Kidney (tissue), 14 donors: Measurements from ENCODE around the gene FYB1. TPM values are rescaled to one million over a fixed set of nuclear protein-coding genes. Genes with fewer than 3 reads are reported as not detected.

ENCODE experiments used
- DNase-seq, 5 donors: peaks; one replicate each; pipeline ENCODE4 v3.0.0-alpha.2; 2013 to 2020
- FAIRE-seq: peaks from 2 replicates; lab custom pipeline; 2012; peaks lifted over from hg19 to GRCh38; lab: Jason Lieb, UNC
- H3K27ac ChIP-seq, 2 donors: one replicate each; pipeline ENCODE4 v1.7.0; 2013; ENCODE audit warnings: low read depth in 2 of 2, low read length in 2 of 2, inconsistent platforms in 1 of 2
- H3K27me3 ChIP-seq: one replicate; pipeline ENCODE4 v1.7.1; 2013; ENCODE audit warnings: low read length, inconsistent platforms; ENCODE audit not compliant: control insufficient read depth, insufficient read depth
- H3K36me3 ChIP-seq, 3 donors: one replicate each; pipeline versions ENCODE4 v1.7.0 to v1.7.1; 2013; ENCODE audit warnings: low read length in 3 of 3, control low read depth in 1 of 3, inconsistent platforms in 1 of 3; ENCODE audit not compliant: insufficient read depth in 3 of 3, control insufficient read depth in 2 of 3
- H3K4me1 ChIP-seq, 3 donors: one replicate each; pipeline versions ENCODE4 v1.7.0 to v1.7.1; 2013; ENCODE audit warnings: low read length in 3 of 3, inconsistent platforms in 1 of 3, low read depth in 1 of 3; ENCODE audit not compliant: control insufficient read depth in 2 of 3, insufficient read depth in 2 of 3
- H3K4me3 ChIP-seq, 3 donors: one replicate each; pipeline versions ENCODE4 v1.7.0 to v1.8.1; 2013; ENCODE audit warnings: low read length in 3 of 3, control low read depth in 1 of 3, inconsistent platforms in 1 of 3
- H3K9ac ChIP-seq, 3 donors: one replicate each; pipeline versions ENCODE4 v1.7.0 to v1.7.1; 2013; ENCODE audit warnings: low read length in 3 of 3, control low read depth in 1 of 3, inconsistent platforms in 1 of 3
- H3K9me3 ChIP-seq, 3 donors: one replicate each; pipeline versions ENCODE4 v1.7.0 to v1.7.1; 2013; ENCODE audit warnings: low read length in 3 of 3, control low read depth in 1 of 3, inconsistent platforms in 1 of 3; ENCODE audit not compliant: control insufficient read depth in 2 of 3, insufficient read depth in 1 of 3
- CTCF ChIP-seq: IDR thresholded peaks from 3 replicates; pipeline ENCODE4 v1.5.1; 2012; ENCODE audit warnings: mild to moderate bottlenecking, moderate library complexity, borderline replicate concordance; ENCODE audit not compliant: insufficient read depth; ENCODE audit errors: extremely low read depth
- intact Hi-C: fragments of 100-400 bp; cut with DNase I; formaldehyde crosslinking; loops from one replicate; pipeline ENCODE4 v1.11.1; 2022
- polyA plus RNA-seq: library from polyadenylated mRNA; stranded (reverse); fragments of 350-450 nt; fragmentation: Illumina TruSeq; extraction: RNeasy Lipid Tissue Mini Kit (QIAGEN cat#74804); gene quantifications from one replicate; pipeline ENCODE4 v1.2.3, GENCODE V29; 2014; ENCODE audit warnings: low read depth, low replicate concordance; ENCODE audit not compliant: insufficient read depth
- total RNA-seq: library from RNA; stranded (reverse); fragmentation: NEBNext Ultra II Directional; extraction: Animal tissue kit (Norgen Biotek cat#: 25700); gene quantifications from one replicate; pipeline ENCODE4 v1.2.1, GENCODE V29; 2021
- donor health status: control.
- donor health status: control.
- donor health status: control.
- donor health status: control.
- donor health status: control.
- donor health status: DM: yes; HTN: yes; CAD: no.
- donor health status: Normal renal cell carcinoma (clear cell type).

The FYB1 gene
- total and polyA plus RNA-seq, 2 donors from 2014 or later, result 2.3 to 53.7 TPM

GRCh38 chr5:39062104-39062503 is 157.3 kb downstream of the FYB1 start:
- no peak for TF ChIP-seq CTCF
- Histone ChIP-seq H3K4me3 (no peak overlapping the region), H3K36me3 (peaks cover 0 to 9% (median 6%) of the 10 kb centered on the region in 3 donors), H3K9me3 (peaks cover 0 to 7% (median 0%) of the 10 kb centered on the region in 3 donors), H3K27me3 (no peaks in the 10 kb centered on the region), H3K4me1 (peaks cover 0 to 17% (median 0%) of the 10 kb centered on the region in 3 donors), H3K9ac (no peak overlapping the region), H3K27ac (no peak overlapping the region)
- intact Hi-C loops, result no loop called here
- FAIRE-seq (no peak), DNase-seq (no peak)

DNA sequence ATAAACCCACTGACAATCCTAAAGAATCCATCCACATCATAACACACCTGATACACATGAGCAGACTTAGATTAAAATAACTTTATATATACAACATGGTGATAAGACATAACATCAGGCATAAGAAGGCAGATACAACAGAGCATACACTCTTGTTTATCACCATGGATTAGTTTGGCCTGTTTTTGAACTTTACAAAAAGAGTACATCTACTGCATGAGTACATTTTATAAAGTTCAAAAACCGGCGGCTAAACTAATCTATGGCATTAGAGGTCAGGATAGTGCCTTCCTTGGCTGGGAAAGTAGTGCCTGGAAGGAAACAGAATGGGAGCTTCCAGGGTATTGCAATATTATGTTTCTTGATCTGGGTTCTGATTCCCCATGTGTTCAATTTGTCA is 160.3 kb downstream of the FYB1 start:
- Histone ChIP-seq H3K27ac (no peak overlapping the region), H3K9me3 (no peaks in the 10 kb centered on the region), H3K4me3 (no peak overlapping the region), H3K4me1 (peaks cover 0 to 22% (median 0%) of the 10 kb centered on the region in 3 donors), H3K36me3 (no peaks in the 10 kb centered on the region), H3K27me3 (no peaks in the 10 kb centered on the region), H3K9ac (no peak overlapping the region)
- DNase-seq (no peak), FAIRE-seq (no peak)
- TF ChIP-seq CTCF, result no peak
- intact Hi-C loops, result no loop called here

GRCh38 chr5:39058178-39058921 is 161.0 kb downstream of the FYB1 start:
- peak; percentile 70 for FAIRE-seq
- peaks cover 0 to 22% (median 0%) of the 10 kb centered on the region in 3 donors for H3K4me1 ChIP-seq

More at GRCh38 chr5:39058178-39058921, 161.0 kb downstream of the FYB1 start:
- no peaks in the 10 kb centered on the region for H3K27me3 ChIP-seq
- intact Hi-C loops, result no loop called here
- no peak for DNase-seq
- no peak overlapping the region for H3K9ac ChIP-seq
- H3K36me3 ChIP-seq, result no peaks in the 10 kb centered on the region
- H3K9me3 ChIP-seq, result no peaks in the 10 kb centered on the region
- peak overlapping the region in 1 of 3 donors; percentile 48 for H3K4me3 ChIP-seq
- TF ChIP-seq CTCF, result no peak
- H3K27ac ChIP-seq, result no peak overlapping the region
